Measurements from ENCODE around the gene PHF23. TPM values are rescaled to one million over a fixed set of nuclear protein-coding genes. Genes with fewer than 3 reads are reported as not detected.

The PHF23 gene
- total RNA-seq, 2 experiments from 2014 or later, result 45.9 to 53.1 TPM

DNA sequence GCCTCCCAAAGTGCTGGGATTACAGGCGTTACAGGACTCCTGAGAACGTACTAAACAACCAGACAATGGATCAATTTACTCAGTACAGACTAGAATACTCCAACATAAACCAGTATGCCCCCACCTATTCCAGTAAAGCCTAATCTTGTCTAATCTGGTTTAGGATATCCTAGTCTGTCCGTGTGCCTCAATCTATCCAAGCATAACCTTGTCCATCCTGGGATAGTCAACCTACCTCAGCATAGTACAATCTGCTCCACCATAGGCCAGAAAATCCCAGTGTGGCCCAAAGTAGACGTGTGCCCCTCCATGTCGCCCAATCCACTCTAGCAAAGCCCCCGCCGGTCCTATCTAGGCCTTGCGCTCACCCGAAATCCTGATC is 5.6 kb downstream of the PHF23 start:
- DNase-seq, result no peak
- H3K27ac Mint-ChIP-seq, result peak overlapping the region; percentile 81
- H3K27me3 Mint-ChIP-seq, result no peaks in the 10 kb centered on the region
- peak overlapping the region; percentile 96 for H3K4me3 Mint-ChIP-seq
- H3K9me3 Mint-ChIP-seq, result no peaks in the 10 kb centered on the region
- H3K4me1 Mint-ChIP-seq, result peaks cover 54% of the 10 kb centered on the region
- POLR2A ChIA-PET, result interaction anchor here (1.0 to 1.8 kb wide), 8 partner anchors 9 to 350 kb away, joined by 3 to 29 read pairs (median 6); partner anchors contain the start of genes ACADVL, CTDNEP1, DLG4 and ELP5
- CTCF ChIA-PET, result interaction anchor here (6.6 kb wide), 1 partner anchor 13 kb away, joined by 44 read pairs; the partner anchor contains the start of genes ACADVL and DLG4
- peaks cover 48% of the 10 kb centered on the region for H3K36me3 Mint-ChIP-seq (ENCODE audit: low read depth)

DNA sequence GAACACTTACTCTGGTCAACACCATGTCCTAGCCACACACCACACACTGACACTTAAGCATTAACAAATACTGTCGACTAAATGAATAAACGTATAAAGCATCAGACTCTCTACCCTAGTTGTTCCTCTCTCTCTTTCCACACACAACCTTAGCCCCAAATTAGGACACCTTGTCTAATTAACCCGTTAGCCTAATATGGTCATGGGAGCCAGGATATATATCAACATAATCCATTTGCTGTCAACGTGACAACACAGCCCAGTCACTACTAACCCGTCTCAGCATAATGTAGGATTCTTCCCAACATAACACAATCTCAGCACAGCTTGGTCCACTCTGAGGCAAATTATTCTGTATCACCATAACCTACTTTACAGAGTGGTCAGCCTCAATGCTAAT is 7.1 kb downstream of the PHF23 start:
- Mint-ChIP-seq H3K27me3 (no peaks in the 10 kb centered on the region), H3K4me1 (peaks cover 53% of the 10 kb centered on the region), H3K36me3 (ENCODE audit: low read depth) (peaks cover 55% of the 10 kb centered on the region), H3K9me3 (no peaks in the 10 kb centered on the region), H3K27ac (no peak overlapping the region), H3K4me3 (peak overlapping the region; percentile 0)
- ChIA-PET CTCF (interaction anchor here (1.0 kb wide), 1 partner anchor 64 kb away, joined by 3 read pairs; no protein-coding TSS in a partner anchor), POLR2A (interaction anchor here (0.7 to 1.4 kb wide), 5 partner anchors 11 to 166 kb away, joined by 3 to 6 read pairs (median 3); no protein-coding TSS in a partner anchor)
- DNase-seq, result no peak

DNA sequence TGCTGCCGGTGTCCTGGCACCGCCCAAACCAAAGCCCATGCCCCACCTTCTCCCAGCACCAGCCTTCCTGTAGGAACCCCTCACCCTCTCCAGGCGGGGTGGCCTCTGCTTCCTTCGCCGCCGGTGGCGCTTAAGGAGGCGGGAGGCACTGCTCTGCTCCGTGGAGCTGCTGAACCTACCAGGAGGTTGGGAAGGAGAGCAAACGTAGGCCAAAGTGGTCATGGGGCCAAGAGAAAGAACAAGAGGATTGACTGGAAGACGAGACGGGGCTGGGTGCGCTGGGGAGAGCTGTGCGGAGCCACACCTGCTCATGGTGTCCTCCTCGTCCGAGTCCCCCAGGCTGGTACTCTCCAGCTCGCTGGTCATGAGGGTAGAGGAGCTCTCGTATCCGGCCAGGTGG is 9.8 kb downstream of the PHF23 start:
- DNase-seq, result no peak
- Mint-ChIP-seq H3K27ac (no peak overlapping the region), H3K4me3 (no peak overlapping the region), H3K27me3 (no peaks in the 10 kb centered on the region), H3K36me3 (ENCODE audit: low read depth) (peaks cover 48% of the 10 kb centered on the region), H3K9me3 (no peaks in the 10 kb centered on the region), H3K4me1 (peaks cover 26% of the 10 kb centered on the region)
- ChIA-PET CTCF (no interaction called here), POLR2A (no interaction called here)

DNA sequence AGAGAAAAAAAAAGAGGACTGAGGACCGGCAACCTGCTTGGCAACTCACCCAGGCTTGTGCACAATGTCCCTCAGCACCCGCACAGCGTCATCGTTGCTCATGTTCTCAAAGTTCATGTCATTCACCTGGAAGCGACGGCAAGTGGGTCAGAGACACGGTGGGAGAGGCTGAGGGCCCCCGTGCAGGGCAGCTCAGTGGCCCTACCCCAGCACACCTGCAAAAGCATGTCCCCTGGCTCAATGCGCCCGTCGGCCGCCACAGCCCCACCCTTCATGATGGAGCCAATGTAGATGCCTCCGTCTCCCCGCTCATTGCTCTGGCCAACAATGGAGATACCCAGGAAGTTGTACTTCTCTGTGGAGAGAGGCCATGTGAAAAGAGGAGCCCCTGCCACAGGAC is 10.3 kb downstream of the PHF23 start:
- DNase-seq, result no peak
- no peaks in the 10 kb centered on the region for H3K27me3 Mint-ChIP-seq
- no peak overlapping the region for H3K27ac Mint-ChIP-seq
- ChIA-PET CTCF (no interaction called here), POLR2A (no interaction called here)
- H3K9me3 Mint-ChIP-seq, result no peaks in the 10 kb centered on the region
- peaks cover 49% of the 10 kb centered on the region for H3K36me3 Mint-ChIP-seq (ENCODE audit: low read depth)
- no peak overlapping the region for H3K4me3 Mint-ChIP-seq
- H3K4me1 Mint-ChIP-seq, result peaks cover 25% of the 10 kb centered on the region

DNA sequence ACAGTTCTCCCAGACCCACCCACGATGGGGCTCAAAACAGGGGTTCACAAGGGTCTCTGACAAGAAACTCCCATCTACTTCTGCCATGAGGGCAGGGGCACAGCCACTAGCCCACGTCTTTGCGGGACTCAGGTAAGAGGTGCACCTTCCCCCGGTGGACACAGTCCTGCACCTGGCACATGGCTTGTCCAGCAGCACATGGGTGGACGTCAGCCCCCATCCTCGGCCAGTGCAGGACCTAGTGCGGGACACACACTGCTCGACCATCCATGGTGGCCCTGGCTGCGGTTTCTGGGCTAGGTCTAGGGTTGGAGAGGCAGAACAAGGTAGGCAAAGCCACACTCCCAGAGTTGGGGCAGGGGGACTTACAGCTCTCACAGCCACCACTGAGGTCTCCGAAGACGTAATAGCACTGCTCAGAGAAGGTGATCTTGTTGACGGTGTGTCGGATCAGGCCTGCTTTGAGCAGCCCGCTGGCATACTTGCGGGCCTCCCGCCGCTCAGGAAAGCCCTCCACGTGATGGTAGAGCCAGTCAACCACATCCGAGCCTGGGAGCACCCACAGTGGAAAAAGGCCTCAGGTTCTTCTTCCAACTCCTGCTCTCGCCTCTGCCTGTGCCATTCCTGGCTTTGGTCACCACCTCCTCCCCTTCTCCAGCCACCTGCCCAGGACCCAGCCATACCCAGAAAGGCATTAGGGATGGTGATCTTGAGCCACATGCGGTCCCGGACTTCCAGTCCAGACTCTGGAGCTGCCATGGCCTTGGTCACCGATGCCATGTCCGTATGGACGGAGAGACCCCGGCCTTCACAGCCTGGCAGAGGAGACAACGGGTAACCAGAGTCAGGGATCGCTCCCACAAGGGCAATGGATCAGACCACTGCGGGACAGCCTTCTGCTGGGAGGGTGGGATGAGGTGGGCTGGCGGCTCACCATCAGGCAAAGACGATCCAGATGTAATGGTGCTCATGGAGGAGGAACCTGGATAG is 12.2 kb downstream of the PHF23 start:
- Mint-ChIP-seq H3K27me3 (no peaks in the 10 kb centered on the region), H3K27ac (no peak overlapping the region), H3K9me3 (no peaks in the 10 kb centered on the region), H3K36me3 (ENCODE audit: low read depth) (peaks cover 59% of the 10 kb centered on the region), H3K4me3 (no peak overlapping the region), H3K4me1 (peaks cover 10% of the 10 kb centered on the region)
- DNase-seq, result no peak
- ChIA-PET CTCF (no interaction called here), POLR2A (no interaction called here)

DNA sequence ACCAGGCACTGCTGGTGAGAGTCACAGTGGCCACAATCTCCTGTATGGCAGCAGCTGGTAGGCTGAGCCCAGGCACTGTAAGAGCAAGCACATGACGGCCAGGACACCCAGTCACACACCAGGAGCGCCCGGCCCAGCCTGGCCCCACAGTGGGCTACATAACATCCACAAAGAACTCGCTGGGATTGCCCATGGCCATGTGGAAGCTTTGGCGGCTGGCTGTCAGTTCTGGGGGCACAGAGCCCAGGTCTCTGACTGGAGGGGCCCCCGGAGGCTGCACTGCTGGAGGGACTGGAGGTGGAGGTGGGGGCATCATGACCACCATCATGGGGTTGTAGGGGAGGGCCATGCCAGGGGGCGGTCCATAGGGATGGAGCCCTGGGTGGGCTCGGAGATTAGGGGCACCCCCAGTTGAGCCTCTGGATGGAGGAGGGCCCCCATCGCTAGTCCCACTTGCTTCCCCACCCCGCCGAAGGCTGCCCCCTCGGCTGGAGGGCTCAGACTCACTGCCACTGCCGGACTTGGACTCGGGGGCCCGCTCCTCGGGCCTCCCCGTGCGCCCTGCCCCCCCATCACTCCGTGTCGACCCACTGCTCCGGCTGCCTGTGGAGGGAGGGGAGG is 13.4 kb downstream of the PHF23 start:
- Mint-ChIP-seq H3K4me1 (peaks cover 14% of the 10 kb centered on the region), H3K4me3 (no peak overlapping the region)
- CTCF ChIA-PET, result no interaction called here

DNA sequence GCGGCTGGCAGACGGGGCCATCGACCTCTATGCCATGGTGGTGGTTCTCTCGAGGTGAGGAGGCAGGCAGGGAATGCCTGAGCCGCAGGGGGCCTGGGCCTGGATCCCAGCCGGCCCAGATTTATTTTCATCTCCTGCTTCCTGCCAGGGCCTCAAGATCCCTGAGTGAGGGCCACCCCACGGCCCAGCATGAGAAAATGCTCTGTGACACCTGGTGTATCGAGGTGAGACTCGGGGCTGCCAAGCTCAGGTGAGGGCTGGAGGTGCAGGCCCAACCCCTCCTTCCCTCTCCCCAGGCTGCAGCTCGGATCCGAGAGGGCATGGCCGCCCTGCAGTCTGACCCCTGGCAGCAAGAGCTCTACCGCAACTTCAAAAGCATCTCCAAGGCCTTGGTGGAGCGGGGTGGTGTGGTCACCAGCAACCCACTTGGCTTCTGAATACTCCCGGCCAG is 14.6 kb downstream of the PHF23 start:
- ChIA-PET POLR2A (interaction anchor here (1.2 to 8.4 kb wide), 2 partner anchors 11 to 15 kb away, joined by 4 to 100 read pairs; partner anchors contain the start of genes GABARAP and PHF23), CTCF (no interaction called here)
- H3K36me3 Mint-ChIP-seq (ENCODE audit: low read depth), result peaks cover 68% of the 10 kb centered on the region
- H3K27ac Mint-ChIP-seq, result no peak overlapping the region
- DNase-seq, result no peak
- H3K4me1 Mint-ChIP-seq, result peaks cover 21% of the 10 kb centered on the region
- H3K4me3 Mint-ChIP-seq, result no peak overlapping the region
- H3K27me3 Mint-ChIP-seq, result no peaks in the 10 kb centered on the region
- H3K9me3 Mint-ChIP-seq, result no peaks in the 10 kb centered on the region

More for the DNA sequence above, 13.4 kb downstream of the PHF23 start:
- POLR2A ChIA-PET, result interaction anchor here (1.2 kb wide), 1 partner anchor 12 kb away, joined by 4 read pairs; no protein-coding TSS in a partner anchor
- Mint-ChIP-seq H3K9me3 (no peaks in the 10 kb centered on the region), H3K27ac (no peak overlapping the region), H3K36me3 (ENCODE audit: low read depth) (peaks cover 68% of the 10 kb centered on the region), H3K27me3 (no peaks in the 10 kb centered on the region)
- no peak for DNase-seq

DNA sequence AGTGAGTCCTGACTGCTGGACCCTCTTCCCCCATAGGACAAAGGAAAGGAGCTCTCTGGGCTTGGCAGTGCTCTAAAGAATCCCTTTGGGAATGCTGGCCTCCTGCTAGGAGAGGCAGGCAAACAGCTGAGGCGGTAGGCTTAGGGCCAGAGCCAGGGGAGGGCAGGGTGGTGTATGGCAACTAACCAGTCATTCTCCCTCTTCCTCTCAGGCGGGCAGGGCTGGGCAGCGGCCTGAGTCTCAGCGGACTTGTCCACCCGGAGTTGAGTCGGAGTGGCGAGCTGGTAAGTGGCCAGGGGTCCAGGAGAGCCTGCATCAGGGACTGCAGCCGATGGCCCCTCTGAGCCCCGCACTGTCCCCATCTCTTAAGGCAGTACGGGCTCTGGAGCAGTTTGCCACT is 15.1 kb downstream of the PHF23 start:
- no peak for DNase-seq
- H3K36me3 Mint-ChIP-seq (ENCODE audit: low read depth), result peaks cover 63% of the 10 kb centered on the region
- ChIA-PET CTCF (interaction anchor here (1.0 kb wide), 1 partner anchor 9 kb away, joined by 3 read pairs; no protein-coding TSS in a partner anchor), POLR2A (interaction anchor here (0.8 to 8.4 kb wide), 3 partner anchors 9 to 16 kb away, joined by 3 to 100 read pairs (median 6); partner anchors contain the start of genes DVL2, GABARAP and PHF23)
- H3K27ac Mint-ChIP-seq, result no peak overlapping the region
- H3K4me1 Mint-ChIP-seq, result peaks cover 25% of the 10 kb centered on the region
- H3K4me3 Mint-ChIP-seq, result no peak overlapping the region
- no peaks in the 10 kb centered on the region for H3K9me3 Mint-ChIP-seq
- no peaks in the 10 kb centered on the region for H3K27me3 Mint-ChIP-seq

DNA sequence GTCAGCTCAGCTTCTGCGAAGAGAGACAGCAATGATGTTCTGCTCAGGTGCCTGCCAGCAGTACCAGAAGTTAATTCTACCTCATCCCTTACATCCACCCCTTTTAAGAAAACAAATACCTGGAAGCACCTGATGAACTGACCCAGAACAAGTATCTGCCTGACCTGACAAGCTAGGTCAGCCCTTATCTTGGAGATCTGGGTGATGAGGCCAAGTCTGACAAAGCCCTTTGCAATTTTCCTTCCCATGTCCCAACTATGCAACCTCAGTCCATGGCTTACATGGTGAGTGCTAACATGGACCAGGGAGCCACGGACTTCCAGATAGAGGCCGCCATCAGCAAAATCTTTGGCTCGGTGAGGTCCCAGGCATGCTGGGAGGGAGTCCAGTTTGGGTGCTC is 15.9 kb downstream of the PHF23 start:
- Mint-ChIP-seq H3K27me3 (no peaks in the 10 kb centered on the region), H3K9me3 (no peaks in the 10 kb centered on the region), H3K4me1 (peaks cover 30% of the 10 kb centered on the region), H3K36me3 (ENCODE audit: low read depth) (peaks cover 56% of the 10 kb centered on the region), H3K4me3 (no peak overlapping the region), H3K27ac (no peak overlapping the region)
- CTCF ChIA-PET, result interaction anchor here (0.6 to 5.2 kb wide), 3 partner anchors 8 to 14 kb away, joined by 3 to 44 read pairs (median 6); partner anchors contain the start of genes DVL2 and PHF23
- POLR2A ChIA-PET, result interaction anchor here (0.8 to 8.4 kb wide), 3 partner anchors 10 to 17 kb away, joined by 3 to 100 read pairs (median 6); partner anchors contain the start of genes DVL2, GABARAP and PHF23
- DNase-seq, result no peak

DNA sequence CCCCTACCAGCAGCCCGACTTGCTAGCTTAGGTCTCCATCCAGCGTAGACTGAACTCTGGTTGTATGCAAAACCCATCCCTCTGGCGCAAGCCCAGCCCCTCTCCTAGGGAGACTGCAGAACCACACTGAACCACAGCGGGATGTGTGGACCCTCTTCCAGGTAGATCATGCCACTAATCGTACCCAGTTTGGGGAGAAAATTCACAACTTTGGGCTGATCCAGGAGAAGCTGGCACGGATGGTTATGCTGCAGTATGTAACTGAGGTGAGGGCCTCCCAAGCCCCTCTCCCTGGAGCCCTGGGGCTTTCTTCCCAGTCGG is 16.3 kb downstream of the PHF23 start:
- peaks cover 30% of the 10 kb centered on the region for H3K4me1 Mint-ChIP-seq
- DNase-seq, result no peak
- CTCF ChIA-PET, result interaction anchor here (5.2 kb wide), 1 partner anchor 14 kb away, joined by 44 read pairs; the partner anchor contains the start of genes DVL2 and PHF23
- no peak overlapping the region for H3K27ac Mint-ChIP-seq
- H3K4me3 Mint-ChIP-seq, result no peak overlapping the region
- no peaks in the 10 kb centered on the region for H3K9me3 Mint-ChIP-seq
- peaks cover 52% of the 10 kb centered on the region for H3K36me3 Mint-ChIP-seq (ENCODE audit: low read depth)
- H3K27me3 Mint-ChIP-seq, result no peaks in the 10 kb centered on the region
- POLR2A ChIA-PET, result interaction anchor here (1.8 to 8.4 kb wide), 2 partner anchors 11 to 17 kb away, joined by 6 to 100 read pairs; partner anchors contain the start of genes DVL2, GABARAP and PHF23

DNA sequence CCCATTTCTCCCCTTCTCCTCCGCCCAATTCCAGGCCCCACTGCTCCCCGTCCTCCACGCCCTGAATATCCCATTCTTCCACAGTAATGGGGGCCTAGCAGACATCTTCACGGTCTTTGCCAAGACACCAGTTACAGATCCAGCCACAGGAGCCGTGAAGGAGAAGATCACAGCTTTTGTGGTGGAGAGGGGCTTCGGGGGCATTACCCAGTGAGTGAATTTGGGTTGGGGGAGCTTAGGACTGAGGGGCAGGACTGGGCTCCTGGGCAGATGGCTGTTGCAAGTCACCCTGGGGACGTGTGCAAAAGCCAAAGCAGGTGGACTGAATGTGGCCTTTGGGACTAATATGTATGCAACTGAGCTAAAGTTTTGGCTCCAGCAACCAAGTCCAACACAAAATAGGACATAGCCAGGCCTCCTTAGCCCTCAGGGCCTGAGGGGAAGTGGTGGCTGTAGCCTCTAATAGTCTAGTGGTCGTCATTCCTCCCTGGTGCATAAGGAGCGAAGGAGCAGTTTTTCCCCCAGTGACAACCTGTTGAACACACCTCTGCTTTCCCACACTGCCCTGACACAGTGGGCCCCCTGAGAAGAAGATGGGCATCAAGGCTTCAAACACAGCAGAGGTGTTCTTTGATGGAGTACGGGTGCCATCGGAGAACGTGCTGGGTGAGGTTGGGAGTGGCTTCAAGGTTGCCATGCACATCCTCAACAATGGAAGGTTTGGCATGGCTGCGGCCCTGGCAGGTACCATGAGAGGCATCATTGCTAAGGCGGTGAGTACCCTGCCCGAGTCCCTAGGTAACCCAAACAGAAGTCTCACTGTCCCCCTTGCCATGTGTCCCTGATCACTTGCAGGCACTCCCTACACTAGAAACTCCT is 16.9 kb downstream of the PHF23 start:
- Mint-ChIP-seq H3K4me3 (no peak overlapping the region), H3K36me3 (ENCODE audit: low read depth) (peaks cover 50% of the 10 kb centered on the region), H3K9me3 (no peaks in the 10 kb centered on the region), H3K27me3 (no peaks in the 10 kb centered on the region), H3K27ac (no peak overlapping the region), H3K4me1 (peaks cover 33% of the 10 kb centered on the region)
- ChIA-PET POLR2A (interaction anchor here (1.8 to 8.4 kb wide), 2 partner anchors 12 to 18 kb away, joined by 6 to 100 read pairs; partner anchors contain the start of genes DVL2, GABARAP and PHF23), CTCF (interaction anchor here (4.0 to 5.2 kb wide), 2 partner anchors 15 to 74 kb away, joined by 44 to 61 read pairs; partner anchors contain the start of genes DVL2 and PHF23)
- DNase-seq, result no peak

Measured in activated CD4-positive, alpha-beta memory T cell treated with anti-CD3 and anti-CD28 coated beads, Interleukin-2, amount 10 ng/mL, durations not matched to agents 7 days and 5 days (primary cell).